ENCODE measurements around the gene SESN3. TPM values are rescaled to one million over a fixed set of nuclear protein-coding genes. Genes with fewer than 3 reads are reported as not detected.
"Not testable (repeated sequence)": the region's sequence is repeated elsewhere in the genome, so short reads cannot be mapped to it uniquely, and the experiment has no call there.

The SESN3 gene
- total RNA-seq, 1 donor from 2014 or later: 6.0 TPM

DNA sequence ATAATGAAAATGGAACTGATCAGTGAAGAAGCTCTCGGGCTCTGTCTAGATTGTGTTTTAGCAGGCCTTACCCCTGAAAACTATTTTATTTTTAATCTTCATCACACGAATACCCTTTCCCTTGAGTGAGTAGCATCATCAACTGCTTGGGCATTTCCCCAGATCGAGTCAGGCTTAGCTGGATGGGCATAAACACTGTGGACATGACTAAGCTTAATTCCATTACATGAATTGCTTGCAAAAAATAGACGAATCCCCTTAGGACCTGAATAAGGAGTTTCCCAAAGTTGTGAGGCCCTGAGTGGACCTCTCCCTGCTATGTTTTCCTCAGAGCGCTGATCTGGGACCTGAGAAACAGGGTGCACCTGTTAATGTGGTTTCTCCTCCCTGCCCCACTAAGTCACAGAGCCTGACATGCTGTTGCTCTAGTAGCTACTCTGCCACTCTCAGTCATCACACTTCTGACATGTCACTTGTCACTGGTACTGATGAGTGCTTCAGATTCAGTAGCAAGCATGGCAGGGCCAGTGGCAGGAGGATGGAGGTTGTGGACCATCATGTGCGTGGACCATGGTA, 87.8 kb downstream of the SESN3 start:
- DNase-seq (ENCODE audit: missing footprints): no peak
- no peak for ATAC-seq
- intact Hi-C loops (cut with DNase I): no loop called here

GRCh38 chr11:95142431-95142830, 88.6 kb downstream of the SESN3 start:
- ATAC-seq (no peak), DNase-seq (ENCODE audit: missing footprints) (no peak)
- intact Hi-C loops (cut with DNase I): no loop called here

- intact Hi-C loops (cut with DNase I): no loop called here
- no peak for DNase-seq (ENCODE audit: missing footprints)
- ATAC-seq: no peak
Measured at GRCh38 chr11:95140397-95141033, 90.5 kb downstream of the SESN3 start.

DNA sequence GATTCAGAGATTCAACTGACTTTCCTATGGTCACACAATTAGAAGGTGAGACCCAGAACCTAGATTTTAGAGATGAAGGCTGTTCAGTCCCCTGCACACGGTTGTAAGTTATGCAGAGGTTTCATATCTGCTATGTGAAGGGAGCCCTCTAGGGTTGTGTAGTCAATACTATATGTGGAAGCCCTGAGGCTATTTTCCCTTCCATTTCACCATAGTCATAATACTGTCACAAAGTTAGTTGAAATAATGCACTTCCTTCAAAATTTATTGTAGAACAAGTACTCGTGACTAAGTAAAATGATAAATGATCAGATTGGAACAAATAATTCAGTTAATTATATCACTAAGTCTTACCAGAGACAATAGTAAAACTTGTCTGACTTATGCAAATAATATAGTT, 92.6 kb downstream of the SESN3 start:
- no peak for ATAC-seq
- intact Hi-C loops (cut with DNase I): no loop called here

GRCh38 chr11:95137299-95137698, 93.7 kb downstream of the SESN3 start:
- DNase-seq (ENCODE audit: missing footprints) (no peak), ATAC-seq (no peak)
- intact Hi-C loops (cut with DNase I): no loop called here

More for the DNA sequence above, 92.6 kb downstream of the SESN3 start:
- no peak for DNase-seq (ENCODE audit: missing footprints)

DNA sequence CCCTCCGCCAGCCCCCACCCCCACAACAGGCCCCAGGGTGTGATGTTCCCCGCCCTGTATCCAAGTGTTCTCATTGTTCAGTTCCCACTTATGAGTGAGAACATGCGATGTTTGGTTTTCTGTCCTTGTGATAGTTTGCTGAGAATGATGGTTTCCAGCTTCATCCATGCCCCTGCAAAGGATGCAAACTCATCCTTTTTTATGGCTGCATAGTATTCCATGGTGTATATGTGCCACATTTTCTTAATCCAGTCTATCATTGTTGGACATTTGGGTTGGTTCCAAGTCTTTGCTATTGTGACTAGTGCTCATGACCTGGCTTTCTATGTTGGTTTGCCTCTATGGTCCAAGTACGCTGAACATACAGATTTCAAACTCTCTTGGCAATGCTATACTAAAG, 94.3 kb downstream of the SESN3 start:
- DNase-seq (ENCODE audit: missing footprints); ATAC-seq; intact Hi-C loops (cut with DNase I): not testable (repeated sequence)

GRCh38 chr11:95135880-95136279, 95.1 kb downstream of the SESN3 start:
- DNase-seq (ENCODE audit: missing footprints) (no peak), ATAC-seq (no peak)
- intact Hi-C loops (cut with DNase I): no loop called here

DNA sequence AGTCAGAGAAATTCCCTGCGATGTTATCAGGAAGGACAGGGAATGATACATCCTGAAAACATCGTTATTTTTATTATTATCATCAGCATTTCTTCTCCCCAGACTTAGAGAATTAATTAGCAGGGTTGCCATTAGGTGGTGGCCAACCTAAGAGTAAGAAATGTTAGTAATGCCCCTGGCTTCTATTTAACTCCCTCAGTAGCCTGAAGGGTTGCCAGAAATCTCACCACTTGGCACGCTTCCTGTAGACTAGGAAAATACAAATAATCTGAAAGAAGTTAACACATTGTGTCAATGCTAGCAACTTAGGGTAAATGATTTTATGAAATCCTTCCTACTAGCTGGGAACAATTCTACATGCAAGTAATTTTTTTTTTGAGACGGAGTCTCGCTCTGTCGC, 95.8 kb downstream of the SESN3 start:
- DNase-seq (ENCODE audit: missing footprints) (no peak), ATAC-seq (no peak)
- intact Hi-C loops (cut with DNase I): no loop called here

GRCh38 chr11:95134491-95134890, 96.5 kb downstream of the SESN3 start:
- ATAC-seq (peak; percentile 52), DNase-seq (ENCODE audit: missing footprints) (no peak)
- intact Hi-C loops (cut with DNase I): no loop called here

DNA sequence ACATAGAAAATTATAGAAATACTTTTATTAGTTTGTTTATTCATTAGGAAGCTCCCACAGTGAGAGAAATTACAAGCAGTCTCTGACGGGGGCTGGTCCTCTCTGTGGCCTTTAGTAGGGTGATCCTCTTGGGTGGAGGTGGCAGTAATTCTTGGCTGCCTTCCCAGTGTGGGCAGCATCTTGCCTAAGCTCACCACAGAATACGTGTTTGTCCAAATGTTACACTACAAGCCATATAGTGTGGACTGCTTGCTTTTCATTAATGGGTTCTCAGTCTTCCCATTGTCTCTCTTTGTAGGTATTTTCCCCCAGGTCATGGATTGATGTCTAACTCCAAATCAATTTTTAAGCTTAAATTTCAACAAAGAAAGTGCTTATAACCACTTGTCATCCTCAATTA, 98.0 kb downstream of the SESN3 start:
- ATAC-seq (no peak), DNase-seq (ENCODE audit: missing footprints) (no peak)
- intact Hi-C loops (cut with DNase I): no loop called here

- DNase-seq (ENCODE audit: missing footprints) (no peak), ATAC-seq (no peak)
- intact Hi-C loops (cut with DNase I): no loop called here
Measured at GRCh38 chr11:95128602-95129001, 102.4 kb downstream of the SESN3 start.

DNA sequence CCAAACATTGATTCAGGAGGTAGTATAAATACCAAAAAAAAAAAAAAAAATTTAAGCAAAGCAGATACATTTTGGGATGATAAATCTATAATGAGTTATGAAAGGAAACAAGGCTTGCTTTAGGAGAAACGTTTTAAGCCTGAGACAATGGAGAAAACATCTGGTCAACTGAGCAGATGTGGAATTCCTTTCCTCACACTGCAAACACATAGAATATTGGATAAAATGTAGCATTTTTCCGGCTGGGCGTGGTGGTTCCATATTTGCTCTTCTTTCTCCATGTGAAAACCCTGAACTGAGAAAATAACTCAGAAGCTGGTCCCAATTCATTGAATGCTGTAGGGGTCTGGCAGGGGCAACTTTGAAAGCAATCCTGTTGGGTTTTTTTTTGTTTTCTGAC, 107.4 kb downstream of the SESN3 start:
- intact Hi-C loops (cut with DNase I): no loop called here
- no peak for DNase-seq (ENCODE audit: missing footprints)

GRCh38 chr11:95121698-95122097, 109.3 kb downstream of the SESN3 start:
- DNase-seq (ENCODE audit: missing footprints) (no peak), ATAC-seq (no peak)
- intact Hi-C loops (cut with DNase I): no loop called here

More for the DNA sequence above, 107.4 kb downstream of the SESN3 start:
- ATAC-seq: no peak

DNA sequence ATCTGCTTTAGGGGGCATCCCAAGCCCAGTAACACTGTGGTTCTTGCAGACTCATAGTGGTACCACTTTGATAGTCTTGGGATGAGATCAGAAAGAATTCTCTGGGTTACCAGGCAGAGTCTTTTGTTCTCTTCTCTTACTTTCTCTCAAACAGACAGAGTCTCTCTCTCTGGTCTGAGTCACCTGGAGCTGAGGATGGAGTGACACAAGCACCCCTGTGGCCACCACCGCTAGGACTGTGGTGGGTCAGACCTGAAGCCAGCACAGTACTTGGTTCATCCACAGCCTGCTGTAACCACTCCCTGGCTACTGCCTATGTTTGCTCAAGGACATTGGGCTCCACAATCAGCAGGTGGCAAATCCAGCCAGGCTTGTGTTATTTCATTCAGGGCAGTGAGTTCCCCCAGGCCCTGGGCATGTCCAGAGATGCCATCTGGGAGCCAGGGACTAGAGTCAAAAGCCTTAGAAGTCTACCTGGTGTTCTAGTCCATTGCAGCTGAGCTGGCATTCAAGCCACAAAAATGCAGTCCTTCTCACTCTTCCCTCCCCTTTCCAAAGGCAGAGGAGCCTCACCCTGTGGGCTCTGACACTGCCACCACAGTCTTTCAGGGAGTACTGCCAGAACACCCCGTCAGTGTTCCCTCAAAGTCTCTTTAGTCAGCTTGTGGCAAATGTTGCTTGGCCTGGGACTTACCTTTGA, 111.5 kb downstream of the SESN3 start:
- ATAC-seq (no peak), DNase-seq (ENCODE audit: missing footprints) (no peak)
- intact Hi-C loops (cut with DNase I): no loop called here

DNA sequence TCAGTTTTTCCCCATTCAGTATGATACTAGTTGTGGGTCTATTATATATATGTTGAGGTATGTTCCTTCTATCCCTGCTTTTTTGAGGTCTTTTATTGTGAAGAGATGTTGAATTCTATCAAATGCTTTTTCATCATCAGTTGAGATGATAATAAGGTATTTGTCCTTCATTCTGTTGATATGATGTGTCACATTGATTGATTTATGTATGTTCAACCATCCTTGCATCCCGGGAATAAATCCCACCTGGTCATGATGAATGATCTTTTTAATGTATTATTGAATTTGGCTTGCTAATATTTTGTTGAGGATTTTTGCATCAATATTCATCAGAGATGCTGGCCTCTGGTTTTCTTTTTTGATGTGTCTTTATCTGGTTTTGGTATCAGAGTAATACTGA, 115.4 kb downstream of the SESN3 start:
- intact Hi-C loops (cut with DNase I): no loop called here
- ATAC-seq: no peak
- DNase-seq (ENCODE audit: missing footprints): no peak

Other genes starting within 250 kb of the SESN3 start
- not detected for gene KDM4E, start 205.9 kb downstream of the SESN3 start, total RNA-seq
- not detected for gene KDM4F, start 181.8 kb downstream of the SESN3 start, total RNA-seq
- gene SRSF8, start 164.3 kb downstream of the SESN3 start, total RNA-seq: 22.8 TPM
- gene ENDOD1, start 141.4 kb downstream of the SESN3 start, total RNA-seq: 11.2 TPM